GM23338 (cell line): ENCODE data around the gene CIDEB. TPM values are rescaled to one million over a fixed set of nuclear protein-coding genes. Genes with fewer than 3 reads are reported as not detected.
A peak's percentile ranks its signal among the peaks of the same experiment; 100 is the strongest.

Source experiments
- ATAC-seq: fragments of 200-7000 bp; cut with Tn5 transposase; 3 replicates; pipeline ENCODE4 v1.9.1; 2020
- DNase-seq: peaks from one replicate; pipeline ENCODE4 v3.0.0-alpha.2; 2015; ENCODE audit warnings: low spot score
- H2AFZ ChIP-seq: fragments of 200-600 bp; sonication (generic); 2 replicates; pipeline ENCODE4 v1.8.0; 2016; ENCODE audit warnings: antibody characterized with exemption, mild to moderate bottlenecking, moderate library complexity
- H3F3A ChIP-seq: fragments of 200-600 bp; sonication (generic); replicated peaks from 2 replicates; pipeline ENCODE4 v1.8.0; 2017; ENCODE audit warnings: antibody characterized with exemption, mixed run types, low read depth
- H3K27ac ChIP-seq: fragments of 200-600 bp; sonication (generic); 2 replicates; pipeline ENCODE4 v1.6.1; 2016; ENCODE audit warnings: low read depth
- H3K27me3 ChIP-seq: fragments of 200-600 bp; sonication (generic); 2 replicates; pipeline ENCODE4 v1.8.0; 2016; ENCODE audit warnings: mild to moderate bottlenecking, mixed run types, moderate library complexity; ENCODE audit not compliant: insufficient read depth
- H3K36me3 ChIP-seq: fragments of 200-600 bp; sonication (generic); 2 replicates; pipeline ENCODE4 v1.8.0; 2016; ENCODE audit warnings: mild to moderate bottlenecking; ENCODE audit not compliant: insufficient read depth
- H3K4me1 ChIP-seq: fragments of 200-600 bp; sonication (generic); 2 replicates; pipeline ENCODE4 v1.8.0; 2016; ENCODE audit warnings: mild to moderate bottlenecking, moderate library complexity; ENCODE audit not compliant: insufficient read depth
- H3K4me2 ChIP-seq: fragments of 200-600 bp; sonication (generic); 2 replicates; pipeline ENCODE4 v1.7.1; 2017; ENCODE audit warnings: mixed run types
- H3K4me3 ChIP-seq: fragments of 200-600 bp; sonication (generic); 2 replicates; pipeline ENCODE4 v1.6.1; 2016; ENCODE audit warnings: mixed run types
- H3K79me2 ChIP-seq: fragments of 200-600 bp; sonication (generic); replicated peaks from 2 replicates; pipeline ENCODE4 v1.8.0; 2017; ENCODE audit warnings: mild to moderate bottlenecking; ENCODE audit not compliant: insufficient read depth
- H3K9me2 ChIP-seq: fragments of 200-600 bp; sonication (generic); 2 replicates; pipeline ENCODE4 v1.8.0; 2017; ENCODE audit not compliant: insufficient read depth
- H4K20me1 ChIP-seq: fragments of 200-600 bp; sonication (generic); replicated peaks from 2 replicates; pipeline ENCODE4 v1.8.0; 2017; ENCODE audit warnings: mild to moderate bottlenecking; ENCODE audit not compliant: insufficient read depth
- H3K27ac Mint-ChIP-seq: 2 replicates; pipeline ENCODE4 v1.8.0; 2020; ENCODE audit warnings: inconsistent platforms, mild to moderate bottlenecking, moderate library complexity, mixed read lengths
- H3K27me3 Mint-ChIP-seq: 3 replicates; pipeline ENCODE4 v1.8.0; 2022; ENCODE audit warnings: low read depth, mild to moderate bottlenecking, moderate library complexity, mixed read lengths, inconsistent platforms; ENCODE audit not compliant: insufficient read depth, poor library complexity
- H3K36me3 Mint-ChIP-seq: 3 replicates; pipeline ENCODE4 v1.8.0; 2021; ENCODE audit warnings: low read depth, mild to moderate bottlenecking, inconsistent platforms, moderate library complexity, mixed read lengths
- H3K4me1 Mint-ChIP-seq: 3 replicates; pipeline ENCODE4 v1.8.0; 2020; ENCODE audit warnings: mild to moderate bottlenecking, inconsistent platforms, mixed read lengths
- H3K4me3 Mint-ChIP-seq: 3 replicates; pipeline ENCODE4 v1.8.0; 2021; ENCODE audit warnings: moderate library complexity, mild to moderate bottlenecking, inconsistent platforms, mixed read lengths
- H3K9me3 Mint-ChIP-seq: 3 replicates; pipeline ENCODE4 v1.8.0; 2020; ENCODE audit warnings: moderate library complexity, mild to moderate bottlenecking, inconsistent platforms, mixed read lengths
- CREB1 ChIP-seq: fragments of 250-450 bp; sonication (Bioruptor Pico); IDR thresholded peaks from 2 replicates; pipeline ENCODE4 v1.5.0; 2020; ENCODE audit warnings: low read depth, mild to moderate bottlenecking, moderate library complexity
- ETS1 ChIP-seq: IDR thresholded peaks from 2 replicates; pipeline ENCODE4 v1.6.1; 2016; ENCODE audit warnings: antibody characterized with exemption
- EZH2phosphoT487 ChIP-seq: fragments of 200-600 bp; sonication (generic); IDR thresholded peaks from one replicate; pipeline ENCODE4 v1.8.1; 2018; ENCODE audit warnings: antibody characterized with exemption; ENCODE audit not compliant: unreplicated experiment
- JUNB ChIP-seq: IDR thresholded peaks from one replicate; pipeline ENCODE4 v1.6.1; 2016; ENCODE audit warnings: antibody characterized with exemption; ENCODE audit not compliant: unreplicated experiment
- NANOG ChIP-seq: IDR thresholded peaks from 2 replicates; pipeline ENCODE4 v1.6.1; 2016; ENCODE audit warnings: antibody characterized with exemption, borderline replicate concordance
- STAT1 ChIP-seq: IDR thresholded peaks from one replicate; pipeline ENCODE4 v1.6.1; 2016; ENCODE audit warnings: antibody characterized with exemption; ENCODE audit not compliant: unreplicated experiment
- ZNF114 ChIP-seq: fragments of 250-450 bp; sonication (Bioruptor Pico); IDR thresholded peaks from 2 replicates; pipeline ENCODE4 v1.5.0; 2020; ENCODE audit warnings: mild to moderate bottlenecking, moderate library complexity
- ZNF331 ChIP-seq: fragments of 250-450 bp; sonication (Bioruptor Pico); IDR thresholded peaks from 2 replicates; pipeline ENCODE4 v1.5.0; 2020; ENCODE audit warnings: low read depth, mild to moderate bottlenecking, moderate library complexity
- polyA plus RNA-seq: library from polyadenylated mRNA; unstranded; fragments of >200 nt; fragmentation: Nextera tagmentation; extraction: Ambion mirVana; gene quantifications from 2 replicates; pipeline ENCODE4 v1.2.1, GENCODE V29; 2016
- total RNA-seq: library from RNA; depleted of rRNA; stranded (reverse); fragments of >200 nt; shearing (Covaris generic); gene quantifications from 2 replicates; pipeline ENCODE4 v1.2.3, GENCODE V29; 2014
- TF ChIP-seq, protein P1 (sequence below): IDR thresholded peaks from one replicate; pipeline ENCODE4 v1.6.1; 2018; ENCODE audit warnings: antibody characterized with exemption; ENCODE audit not compliant: unreplicated experiment
- TF ChIP-seq, protein P2 (sequence below): fragments of 250-450 bp; sonication (Bioruptor Pico); IDR thresholded peaks from 2 replicates; pipeline ENCODE4 v1.5.0; 2020; ENCODE audit warnings: mild to moderate bottlenecking, moderate library complexity
- TF ChIP-seq, protein P3 (sequence below), 2 experiments: fragments of 200-600 bp in 1 of 2; sonication (generic) in 1 of 2; conservative IDR thresholded peaks; 2 replicates each; pipeline versions ENCODE4 v1.5.1 to v1.6.1; 2016 to 2017; ENCODE audit warnings: antibody characterized with exemption in 2 of 2, low read depth in 2 of 2, mild to moderate bottlenecking in 2 of 2, moderate library complexity in 1 of 2

Gene CIDEB
- total and polyA plus RNA-seq, 2 experiments from 2014 or later = 3.4 to 4.6 TPM

GRCh38 chr14:24300326-24300980 is 7.3 kb downstream of the CIDEB start:
- H3F3A ChIP-seq = peaks cover 7% of the 10 kb centered on the region
- Mint-ChIP-seq H3K4me3 (peak overlapping the region; percentile 90), H3K9me3 (peaks cover 2% of the 10 kb centered on the region; the same call in 1 of the 3 replicates), H3K36me3 (peaks cover 43% of the 10 kb centered on the region), H3K4me1 (peaks cover 21% of the 10 kb centered on the region), H3K27me3 (peaks cover 13% of the 10 kb centered on the region), H3K27ac (peak overlapping the region; percentile 83; the same call in 1 of the 2 replicates)
- H2AFZ ChIP-seq = no peak overlapping the region
- TF ChIP-seq ETS1 = no peak
- TF ChIP-seq ZNF331 (CRISPR knock-in tag) = no peak
- no peak for TF ChIP-seq EZH2phosphoT487
- TF ChIP-seq, protein P1, sequence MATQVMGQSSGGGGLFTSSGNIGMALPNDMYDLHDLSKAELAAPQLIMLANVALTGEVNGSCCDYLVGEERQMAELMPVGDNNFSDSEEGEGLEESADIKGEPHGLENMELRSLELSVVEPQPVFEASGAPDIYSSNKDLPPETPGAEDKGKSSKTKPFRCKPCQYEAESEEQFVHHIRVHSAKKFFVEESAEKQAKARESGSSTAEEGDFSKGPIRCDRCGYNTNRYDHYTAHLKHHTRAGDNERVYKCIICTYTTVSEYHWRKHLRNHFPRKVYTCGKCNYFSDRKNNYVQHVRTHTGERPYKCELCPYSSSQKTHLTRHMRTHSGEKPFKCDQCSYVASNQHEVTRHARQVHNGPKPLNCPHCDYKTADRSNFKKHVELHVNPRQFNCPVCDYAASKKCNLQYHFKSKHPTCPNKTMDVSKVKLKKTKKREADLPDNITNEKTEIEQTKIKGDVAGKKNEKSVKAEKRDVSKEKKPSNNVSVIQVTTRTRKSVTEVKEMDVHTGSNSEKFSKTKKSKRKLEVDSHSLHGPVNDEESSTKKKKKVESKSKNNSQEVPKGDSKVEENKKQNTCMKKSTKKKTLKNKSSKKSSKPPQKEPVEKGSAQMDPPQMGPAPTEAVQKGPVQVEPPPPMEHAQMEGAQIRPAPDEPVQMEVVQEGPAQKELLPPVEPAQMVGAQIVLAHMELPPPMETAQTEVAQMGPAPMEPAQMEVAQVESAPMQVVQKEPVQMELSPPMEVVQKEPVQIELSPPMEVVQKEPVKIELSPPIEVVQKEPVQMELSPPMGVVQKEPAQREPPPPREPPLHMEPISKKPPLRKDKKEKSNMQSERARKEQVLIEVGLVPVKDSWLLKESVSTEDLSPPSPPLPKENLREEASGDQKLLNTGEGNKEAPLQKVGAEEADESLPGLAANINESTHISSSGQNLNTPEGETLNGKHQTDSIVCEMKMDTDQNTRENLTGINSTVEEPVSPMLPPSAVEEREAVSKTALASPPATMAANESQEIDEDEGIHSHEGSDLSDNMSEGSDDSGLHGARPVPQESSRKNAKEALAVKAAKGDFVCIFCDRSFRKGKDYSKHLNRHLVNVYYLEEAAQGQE = no peak
- TF ChIP-seq NANOG = no peak
- TF ChIP-seq, protein P2, sequence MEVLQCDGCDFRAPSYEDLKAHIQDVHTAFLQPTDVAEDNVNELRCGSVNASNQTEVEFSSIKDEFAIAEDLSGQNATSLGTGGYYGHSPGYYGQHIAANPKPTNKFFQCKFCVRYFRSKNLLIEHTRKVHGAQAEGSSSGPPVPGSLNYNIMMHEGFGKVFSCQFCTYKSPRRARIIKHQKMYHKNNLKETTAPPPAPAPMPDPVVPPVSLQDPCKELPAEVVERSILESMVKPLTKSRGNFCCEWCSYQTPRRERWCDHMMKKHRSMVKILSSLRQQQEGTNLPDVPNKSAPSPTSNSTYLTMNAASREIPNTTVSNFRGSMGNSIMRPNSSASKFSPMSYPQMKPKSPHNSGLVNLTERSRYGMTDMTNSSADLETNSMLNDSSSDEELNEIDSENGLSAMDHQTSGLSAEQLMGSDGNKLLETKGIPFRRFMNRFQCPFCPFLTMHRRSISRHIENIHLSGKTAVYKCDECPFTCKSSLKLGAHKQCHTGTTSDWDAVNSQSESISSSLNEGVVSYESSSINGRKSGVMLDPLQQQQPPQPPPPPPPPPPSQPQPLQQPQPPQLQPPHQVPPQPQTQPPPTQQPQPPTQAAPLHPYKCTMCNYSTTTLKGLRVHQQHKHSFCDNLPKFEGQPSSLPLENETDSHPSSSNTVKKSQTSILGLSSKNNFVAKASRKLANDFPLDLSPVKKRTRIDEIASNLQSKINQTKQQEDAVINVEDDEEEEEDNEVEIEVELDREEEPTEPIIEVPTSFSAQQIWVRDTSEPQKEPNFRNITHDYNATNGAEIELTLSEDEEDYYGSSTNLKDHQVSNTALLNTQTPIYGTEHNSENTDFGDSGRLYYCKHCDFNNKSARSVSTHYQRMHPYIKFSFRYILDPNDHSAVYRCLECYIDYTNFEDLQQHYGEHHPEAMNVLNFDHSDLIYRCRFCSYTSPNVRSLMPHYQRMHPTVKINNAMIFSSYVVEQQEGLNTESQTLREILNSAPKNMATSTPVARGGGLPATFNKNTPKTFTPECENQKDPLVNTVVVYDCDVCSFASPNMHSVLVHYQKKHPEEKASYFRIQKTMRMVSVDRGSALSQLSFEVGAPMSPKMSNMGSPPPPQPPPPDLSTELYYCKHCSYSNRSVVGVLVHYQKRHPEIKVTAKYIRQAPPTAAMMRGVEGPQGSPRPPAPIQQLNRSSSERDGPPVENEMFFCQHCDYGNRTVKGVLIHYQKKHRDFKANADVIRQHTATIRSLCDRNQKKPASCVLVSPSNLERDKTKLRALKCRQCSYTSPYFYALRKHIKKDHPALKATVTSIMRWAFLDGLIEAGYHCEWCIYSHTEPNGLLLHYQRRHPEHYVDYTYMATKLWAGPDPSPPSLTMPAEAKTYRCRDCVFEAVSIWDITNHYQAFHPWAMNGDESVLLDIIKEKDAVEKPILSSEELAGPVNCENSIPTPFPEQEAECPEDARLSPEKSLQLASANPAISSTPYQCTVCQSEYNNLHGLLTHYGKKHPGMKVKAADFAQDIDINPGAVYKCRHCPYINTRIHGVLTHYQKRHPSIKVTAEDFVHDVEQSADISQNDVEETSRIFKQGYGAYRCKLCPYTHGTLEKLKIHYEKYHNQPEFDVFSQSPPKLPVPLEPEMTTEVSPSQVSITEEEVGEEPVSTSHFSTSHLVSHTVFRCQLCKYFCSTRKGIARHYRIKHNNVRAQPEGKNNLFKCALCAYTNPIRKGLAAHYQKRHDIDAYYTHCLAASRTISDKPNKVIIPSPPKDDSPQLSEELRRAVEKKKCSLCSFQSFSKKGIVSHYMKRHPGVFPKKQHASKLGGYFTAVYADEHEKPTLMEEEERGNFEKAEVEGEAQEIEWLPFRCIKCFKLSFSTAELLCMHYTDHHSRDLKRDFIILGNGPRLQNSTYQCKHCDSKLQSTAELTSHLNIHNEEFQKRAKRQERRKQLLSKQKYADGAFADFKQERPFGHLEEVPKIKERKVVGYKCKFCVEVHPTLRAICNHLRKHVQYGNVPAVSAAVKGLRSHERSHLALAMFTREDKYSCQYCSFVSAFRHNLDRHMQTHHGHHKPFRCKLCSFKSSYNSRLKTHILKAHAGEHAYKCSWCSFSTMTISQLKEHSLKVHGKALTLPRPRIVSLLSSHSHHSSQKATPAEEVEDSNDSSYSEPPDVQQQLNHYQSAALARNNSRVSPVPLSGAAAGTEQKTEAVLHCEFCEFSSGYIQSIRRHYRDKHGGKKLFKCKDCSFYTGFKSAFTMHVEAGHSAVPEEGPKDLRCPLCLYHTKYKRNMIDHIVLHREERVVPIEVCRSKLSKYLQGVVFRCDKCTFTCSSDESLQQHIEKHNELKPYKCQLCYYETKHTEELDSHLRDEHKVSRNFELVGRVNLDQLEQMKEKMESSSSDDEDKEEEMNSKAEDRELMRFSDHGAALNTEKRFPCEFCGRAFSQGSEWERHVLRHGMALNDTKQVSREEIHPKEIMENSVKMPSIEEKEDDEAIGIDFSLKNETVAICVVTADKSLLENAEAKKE = no peak
- no peak for TF ChIP-seq ZNF114 (CRISPR knock-in tag)
- no peak for TF ChIP-seq STAT1
- no peak for TF ChIP-seq JUNB
- TF ChIP-seq, protein P3, sequence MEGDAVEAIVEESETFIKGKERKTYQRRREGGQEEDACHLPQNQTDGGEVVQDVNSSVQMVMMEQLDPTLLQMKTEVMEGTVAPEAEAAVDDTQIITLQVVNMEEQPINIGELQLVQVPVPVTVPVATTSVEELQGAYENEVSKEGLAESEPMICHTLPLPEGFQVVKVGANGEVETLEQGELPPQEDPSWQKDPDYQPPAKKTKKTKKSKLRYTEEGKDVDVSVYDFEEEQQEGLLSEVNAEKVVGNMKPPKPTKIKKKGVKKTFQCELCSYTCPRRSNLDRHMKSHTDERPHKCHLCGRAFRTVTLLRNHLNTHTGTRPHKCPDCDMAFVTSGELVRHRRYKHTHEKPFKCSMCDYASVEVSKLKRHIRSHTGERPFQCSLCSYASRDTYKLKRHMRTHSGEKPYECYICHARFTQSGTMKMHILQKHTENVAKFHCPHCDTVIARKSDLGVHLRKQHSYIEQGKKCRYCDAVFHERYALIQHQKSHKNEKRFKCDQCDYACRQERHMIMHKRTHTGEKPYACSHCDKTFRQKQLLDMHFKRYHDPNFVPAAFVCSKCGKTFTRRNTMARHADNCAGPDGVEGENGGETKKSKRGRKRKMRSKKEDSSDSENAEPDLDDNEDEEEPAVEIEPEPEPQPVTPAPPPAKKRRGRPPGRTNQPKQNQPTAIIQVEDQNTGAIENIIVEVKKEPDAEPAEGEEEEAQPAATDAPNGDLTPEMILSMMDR (conservative IDR thresholded peaks at IDR 0.05; ENCODE audit: low read depth in 2 of 2) = no peak
- no peak for TF ChIP-seq CREB1 (CRISPR knock-in tag)
- H3K4me2 ChIP-seq = peak overlapping the region; percentile 98
- H3K79me2 ChIP-seq = peaks cover 13% of the 10 kb centered on the region
- no peak for ATAC-seq
- H4K20me1 ChIP-seq = peaks cover 15% of the 10 kb centered on the region
- no peaks in the 10 kb centered on the region for H3K9me2 ChIP-seq
- H3K4me3 ChIP-seq = peak overlapping the region; percentile 95
- H3K27ac ChIP-seq = no peak overlapping the region
- no peaks in the 10 kb centered on the region for H3K27me3 ChIP-seq
- H3K36me3 ChIP-seq = peaks cover 23% of the 10 kb centered on the region
- H3K4me1 ChIP-seq = peaks cover 16% of the 10 kb centered on the region; the same call in 1 of the 2 replicates
- DNase-seq = no peak
